Liver (tissue), 9 donors: ENCODE data around the gene TMEM114. TPM values are rescaled to one million over a fixed set of nuclear protein-coding genes. Genes with fewer than 3 reads are reported as not detected.
A peak's percentile ranks its signal among the peaks of the same experiment; 100 is the strongest.

Experiments
- DNase-seq: peaks from one replicate; pipeline ENCODE4 v3.0.0-alpha.2; 2017; ENCODE audit warnings: low spot score
- H3K27ac ChIP-seq, 2 donors: one replicate each; pipeline ENCODE4 v1.7.0; 2013; ENCODE audit warnings: inconsistent platforms in 2 of 2, low read length in 2 of 2, control low read depth in 1 of 2, low read depth in 1 of 2, mild to moderate bottlenecking in 1 of 2
- H3K27me3 ChIP-seq, 4 donors: one replicate each; pipeline versions ENCODE4 v1.6.1 to v1.7.0; 2013; ENCODE audit warnings: low read length in 3 of 4, inconsistent platforms in 1 of 4, mild to moderate bottlenecking in 1 of 4, moderate library complexity in 1 of 4; ENCODE audit not compliant: control insufficient read depth in 4 of 4, insufficient read depth in 4 of 4
- H3K36me3 ChIP-seq, 4 donors: one replicate each; pipeline versions ENCODE4 v1.6.1 to v1.7.0; 2013; ENCODE audit warnings: low read length in 3 of 4, mild to moderate bottlenecking in 3 of 4, low read depth in 1 of 4, moderate library complexity in 1 of 4; ENCODE audit not compliant: control insufficient read depth in 4 of 4, insufficient read depth in 3 of 4
- H3K4me1 ChIP-seq, 4 donors: one replicate each; pipeline versions ENCODE4 v1.6.1 to v1.7.0; 2013; ENCODE audit warnings: low read length in 3 of 4, mild to moderate bottlenecking in 3 of 4, moderate library complexity in 1 of 4; ENCODE audit not compliant: control insufficient read depth in 4 of 4, insufficient read depth in 4 of 4
- H3K4me3 ChIP-seq, 3 donors: one replicate each; pipeline versions ENCODE4 v1.6.1 to v1.7.0; 2013; ENCODE audit warnings: low read length in 3 of 3, control low read depth in 1 of 3, low read depth in 1 of 3, mild to moderate bottlenecking in 1 of 3
- H3K9ac ChIP-seq, 2 donors: one replicate each; pipeline ENCODE4 v1.7.0; 2013; ENCODE audit warnings: low read length in 2 of 2, mild to moderate bottlenecking in 2 of 2, moderate library complexity in 2 of 2, control low read depth in 1 of 2, low read depth in 1 of 2
- H3K9me3 ChIP-seq, 4 donors: one replicate each; pipeline versions ENCODE4 v1.6.1 to v1.7.0; 2013; ENCODE audit warnings: low read length in 3 of 4; ENCODE audit not compliant: control insufficient read depth in 4 of 4
- EGR1 ChIP-seq, 2 donors: IDR thresholded peaks; 2 replicates each; pipeline ENCODE4 v1.6.1; 2016 to 2018; ENCODE audit warnings: antibody characterized with exemption in 2 of 2, low read depth in 2 of 2
- FOXA1 ChIP-seq: IDR thresholded peaks from 2 replicates; pipeline ENCODE4 v1.6.1; 2016; ENCODE audit warnings: antibody characterized with exemption
- FOXA2 ChIP-seq: IDR thresholded peaks from 2 replicates; pipeline ENCODE4 v1.6.1; 2016; ENCODE audit warnings: antibody characterized with exemption
- GABPA ChIP-seq, 2 donors: IDR thresholded peaks in 1 of 2; conservative IDR thresholded peaks in 1 of 2; 2 replicates each; pipeline ENCODE4 v1.6.1; 2016; ENCODE audit warnings: antibody characterized with exemption in 2 of 2, mild to moderate bottlenecking in 1 of 2, moderate library complexity in 1 of 2
- HNF4A ChIP-seq, 2 donors: conservative IDR thresholded peaks; 2 replicates each; pipeline ENCODE4 v1.6.1; 2016; ENCODE audit warnings: antibody characterized with exemption in 2 of 2, mild to moderate bottlenecking in 2 of 2
- HNF4G ChIP-seq: IDR thresholded peaks from 2 replicates; pipeline ENCODE4 v1.6.1; 2016; ENCODE audit warnings: antibody characterized with exemption
- JUND ChIP-seq, 2 donors: IDR thresholded peaks; 2 replicates each; pipeline ENCODE4 v1.6.1; 2016; ENCODE audit warnings: antibody characterized with exemption in 2 of 2
- SP1 ChIP-seq: IDR thresholded peaks from 2 replicates; pipeline ENCODE4 v1.6.1; 2018; ENCODE audit warnings: antibody characterized with exemption, mild to moderate bottlenecking
- TAF1 ChIP-seq: conservative IDR thresholded peaks from 2 replicates; pipeline ENCODE4 v1.6.1; 2016; ENCODE audit warnings: antibody characterized with exemption, mild to moderate bottlenecking
- YY1 ChIP-seq: IDR thresholded peaks from 2 replicates; pipeline ENCODE4 v1.6.1; 2016; ENCODE audit warnings: antibody characterized with exemption, mild to moderate bottlenecking
- ZBTB33 ChIP-seq: IDR thresholded peaks from 2 replicates; pipeline ENCODE4 v1.6.1; 2016; ENCODE audit warnings: antibody characterized with exemption
- whole genome bisulfite sequencing: extraction: QIAGEN DNeasy Blood & Tissue Kit; methylation state at CpG from one replicate; pipeline ENCODE4 v1.1.7; 2013; 5-methylcytosine and 5-hydroxymethylcytosine counted together
- polyA plus RNA-seq, 2 donors: library from polyadenylated mRNA; stranded (reverse) in 1 of 2; unstranded in 1 of 2; fragments of 200-250 nt in 1 of 2; fragments of >200 nt in 1 of 2; fragmentation: Nextera tagmentation in 1 of 2; extraction: Ambion mirVana in 1 of 2; gene quantifications; one replicate each; pipeline versions ENCODE4 v1.2.1 to v1.2.3, GENCODE V29; 2013 to 2015
- total RNA-seq, 2 donors: library from RNA; depleted of rRNA; stranded (reverse); fragments of >200 nt; gene quantifications; one replicate each; pipeline ENCODE4 v1.2.3, GENCODE V29; 2014
- TF ChIP-seq, protein P1 (sequence below): fragments of 150-350 bp; IDR thresholded peaks from 2 replicates; pipeline ENCODE4 v1.5.1; 2017; ENCODE audit warnings: improper control_type of control experiment, low read depth, low read length; ENCODE audit not compliant: missing input control
- TF ChIP-seq, protein P2 (sequence below): IDR thresholded peaks from 2 replicates; pipeline ENCODE4 v1.6.1; 2016; ENCODE audit warnings: antibody characterized with exemption, mild to moderate bottlenecking
- donor health status: healthy.
- donor health status: healthy.
- donor health status: healthy.
- donor health status: healthy.
- donor health status: healthy.

Gene TMEM114
- total and polyA plus RNA-seq, 4 donors, result not detected

DNA sequence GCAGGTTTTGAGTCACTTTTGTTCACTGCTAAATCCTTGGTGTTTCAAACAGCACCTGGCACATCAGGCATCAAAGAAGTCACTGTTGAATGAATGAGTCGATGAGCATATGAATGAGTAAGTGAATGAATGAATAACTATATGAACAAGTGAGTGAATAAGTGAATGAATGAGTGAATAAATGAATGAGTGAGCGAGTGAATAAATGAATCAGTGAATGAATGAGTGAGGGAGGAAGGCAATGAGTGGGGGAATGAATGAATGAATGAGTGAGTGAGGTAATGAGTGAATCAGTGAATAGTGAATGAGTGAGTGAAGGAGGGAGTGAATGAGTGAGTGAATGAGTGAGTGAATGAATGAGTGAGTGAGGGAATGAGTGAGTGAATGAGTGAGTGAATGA is 28.8 kb downstream of the TMEM114 start:
- Histone ChIP-seq H3K4me3 (no peak overlapping the region), H3K27ac (no peak overlapping the region), H3K9ac (no peak overlapping the region), H3K36me3 (no peaks in the 10 kb centered on the region), H3K27me3 (no peaks in the 10 kb centered on the region), H3K4me1 (no peaks in the 10 kb centered on the region), H3K9me3 (no peaks in the 10 kb centered on the region)
- no peak for TF ChIP-seq FOXA2
- no peak for TF ChIP-seq FOXA1
- DNase-seq, result no peak
- 74% methylated on average over 2 of the region's 2 CpGs for WGBS

DNA sequence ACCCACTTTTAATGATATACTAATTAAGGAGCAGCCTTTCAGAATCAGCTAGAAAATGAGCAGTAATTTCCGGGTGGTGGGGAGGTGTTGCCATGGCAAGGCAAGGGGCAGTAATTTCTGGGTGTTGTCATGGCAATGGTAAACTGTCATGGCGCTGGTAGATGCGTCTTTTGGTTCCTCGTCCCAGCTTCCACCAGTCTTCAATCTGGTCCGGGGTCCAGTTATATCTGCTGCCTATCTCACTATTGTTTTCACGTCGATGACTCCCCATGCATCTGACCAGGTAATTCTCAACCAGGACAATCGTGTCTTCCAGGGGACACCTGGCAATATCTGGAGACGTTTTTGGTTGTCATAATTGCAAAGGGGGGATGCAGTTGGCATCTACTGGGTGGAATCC is 34.9 kb downstream of the TMEM114 start:
- peaks cover 0 to 2% (median 0%) of the 10 kb centered on the region in 4 donors for H3K27me3 ChIP-seq
- H3K9me3 ChIP-seq, result no peaks in the 10 kb centered on the region
- no peak overlapping the region for H3K9ac ChIP-seq
- no peak overlapping the region for H3K27ac ChIP-seq
- DNase-seq, result no peak
- no peaks in the 10 kb centered on the region for H3K36me3 ChIP-seq
- H3K4me3 ChIP-seq, result no peak overlapping the region
- no peak for TF ChIP-seq SP1
- 80% methylated on average over 9 of the region's 9 CpGs for WGBS
- peaks cover 4 to 25% (median 21%) of the 10 kb centered on the region in 4 donors for H3K4me1 ChIP-seq

GRCh38 chr16:8554881-8555280 is 35.4 kb downstream of the TMEM114 start:
- DNase-seq, result no peak
- Histone ChIP-seq H3K4me3 (no peak overlapping the region), H3K9me3 (no peaks in the 10 kb centered on the region), H3K36me3 (no peaks in the 10 kb centered on the region), H3K27me3 (peaks cover 0 to 2% (median 0%) of the 10 kb centered on the region in 4 donors), H3K27ac (no peak overlapping the region), H3K4me1 (peaks cover 4 to 30% (median 25%) of the 10 kb centered on the region in 4 donors), H3K9ac (no peak overlapping the region)
- TF ChIP-seq SP1, result no peak
- TF ChIP-seq ZBTB33, result no peak
- no peak for TF ChIP-seq HNF4A (conservative IDR thresholded peaks at IDR 0.05)
- TF ChIP-seq FOXA1, result no peak
- TF ChIP-seq, protein P1, sequence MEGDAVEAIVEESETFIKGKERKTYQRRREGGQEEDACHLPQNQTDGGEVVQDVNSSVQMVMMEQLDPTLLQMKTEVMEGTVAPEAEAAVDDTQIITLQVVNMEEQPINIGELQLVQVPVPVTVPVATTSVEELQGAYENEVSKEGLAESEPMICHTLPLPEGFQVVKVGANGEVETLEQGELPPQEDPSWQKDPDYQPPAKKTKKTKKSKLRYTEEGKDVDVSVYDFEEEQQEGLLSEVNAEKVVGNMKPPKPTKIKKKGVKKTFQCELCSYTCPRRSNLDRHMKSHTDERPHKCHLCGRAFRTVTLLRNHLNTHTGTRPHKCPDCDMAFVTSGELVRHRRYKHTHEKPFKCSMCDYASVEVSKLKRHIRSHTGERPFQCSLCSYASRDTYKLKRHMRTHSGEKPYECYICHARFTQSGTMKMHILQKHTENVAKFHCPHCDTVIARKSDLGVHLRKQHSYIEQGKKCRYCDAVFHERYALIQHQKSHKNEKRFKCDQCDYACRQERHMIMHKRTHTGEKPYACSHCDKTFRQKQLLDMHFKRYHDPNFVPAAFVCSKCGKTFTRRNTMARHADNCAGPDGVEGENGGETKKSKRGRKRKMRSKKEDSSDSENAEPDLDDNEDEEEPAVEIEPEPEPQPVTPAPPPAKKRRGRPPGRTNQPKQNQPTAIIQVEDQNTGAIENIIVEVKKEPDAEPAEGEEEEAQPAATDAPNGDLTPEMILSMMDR, result peak; percentile 1
- no peak for TF ChIP-seq EGR1 (IDR thresholded peaks at IDR 0.05; ENCODE audit: low read depth in 2 of 2)
- TF ChIP-seq FOXA2, result no peak
- WGBS, result 80% methylated on average over 2 of the region's 2 CpGs

GRCh38 chr16:8554022-8554421 is 36.3 kb downstream of the TMEM114 start:
- peaks cover 0 to 2% (median 0%) of the 10 kb centered on the region in 4 donors for H3K27me3 ChIP-seq
- no peak overlapping the region for H3K4me3 ChIP-seq
- no peaks in the 10 kb centered on the region for H3K36me3 ChIP-seq
- DNase-seq, result no peak
- H3K27ac ChIP-seq, result no peak overlapping the region
- H3K4me1 ChIP-seq, result peaks cover 4 to 32% (median 28%) of the 10 kb centered on the region in 4 donors
- 81% methylated on average over 4 of the region's 4 CpGs for WGBS
- no peak overlapping the region for H3K9ac ChIP-seq
- no peaks in the 10 kb centered on the region for H3K9me3 ChIP-seq
- no peak for TF ChIP-seq TAF1
- TF ChIP-seq, protein P1, result no peak
- TF ChIP-seq GABPA (IDR thresholded peaks at IDR 0.05 in 1 of 2, conservative IDR thresholded peaks at IDR 0.05 in 1 of 2), result no peak
- TF ChIP-seq YY1, result no peak
- TF ChIP-seq, protein P2, sequence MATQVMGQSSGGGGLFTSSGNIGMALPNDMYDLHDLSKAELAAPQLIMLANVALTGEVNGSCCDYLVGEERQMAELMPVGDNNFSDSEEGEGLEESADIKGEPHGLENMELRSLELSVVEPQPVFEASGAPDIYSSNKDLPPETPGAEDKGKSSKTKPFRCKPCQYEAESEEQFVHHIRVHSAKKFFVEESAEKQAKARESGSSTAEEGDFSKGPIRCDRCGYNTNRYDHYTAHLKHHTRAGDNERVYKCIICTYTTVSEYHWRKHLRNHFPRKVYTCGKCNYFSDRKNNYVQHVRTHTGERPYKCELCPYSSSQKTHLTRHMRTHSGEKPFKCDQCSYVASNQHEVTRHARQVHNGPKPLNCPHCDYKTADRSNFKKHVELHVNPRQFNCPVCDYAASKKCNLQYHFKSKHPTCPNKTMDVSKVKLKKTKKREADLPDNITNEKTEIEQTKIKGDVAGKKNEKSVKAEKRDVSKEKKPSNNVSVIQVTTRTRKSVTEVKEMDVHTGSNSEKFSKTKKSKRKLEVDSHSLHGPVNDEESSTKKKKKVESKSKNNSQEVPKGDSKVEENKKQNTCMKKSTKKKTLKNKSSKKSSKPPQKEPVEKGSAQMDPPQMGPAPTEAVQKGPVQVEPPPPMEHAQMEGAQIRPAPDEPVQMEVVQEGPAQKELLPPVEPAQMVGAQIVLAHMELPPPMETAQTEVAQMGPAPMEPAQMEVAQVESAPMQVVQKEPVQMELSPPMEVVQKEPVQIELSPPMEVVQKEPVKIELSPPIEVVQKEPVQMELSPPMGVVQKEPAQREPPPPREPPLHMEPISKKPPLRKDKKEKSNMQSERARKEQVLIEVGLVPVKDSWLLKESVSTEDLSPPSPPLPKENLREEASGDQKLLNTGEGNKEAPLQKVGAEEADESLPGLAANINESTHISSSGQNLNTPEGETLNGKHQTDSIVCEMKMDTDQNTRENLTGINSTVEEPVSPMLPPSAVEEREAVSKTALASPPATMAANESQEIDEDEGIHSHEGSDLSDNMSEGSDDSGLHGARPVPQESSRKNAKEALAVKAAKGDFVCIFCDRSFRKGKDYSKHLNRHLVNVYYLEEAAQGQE, result no peak
- TF ChIP-seq HNF4G, result no peak
- TF ChIP-seq FOXA1, result no peak
- no peak for TF ChIP-seq JUND (IDR thresholded peaks at IDR 0.05)
- TF ChIP-seq HNF4A (conservative IDR thresholded peaks at IDR 0.05), result no peak
- no peak for TF ChIP-seq EGR1 (IDR thresholded peaks at IDR 0.05; ENCODE audit: low read depth in 2 of 2)
